ENCODE data around the gene RARB.

Gene RARB

GRCh38 chr3:25510797-25511196, 82.7 kb downstream of the RARB start:
- no peak for DNase-seq

- DNase-seq, result no peak
Measured at GRCh38 chr3:25511972-25512721, 84.1 kb downstream of the RARB start.

- DNase-seq, result no peak
Measured at GRCh38 chr3:25513642-25514266, 85.7 kb downstream of the RARB start.

DNA sequence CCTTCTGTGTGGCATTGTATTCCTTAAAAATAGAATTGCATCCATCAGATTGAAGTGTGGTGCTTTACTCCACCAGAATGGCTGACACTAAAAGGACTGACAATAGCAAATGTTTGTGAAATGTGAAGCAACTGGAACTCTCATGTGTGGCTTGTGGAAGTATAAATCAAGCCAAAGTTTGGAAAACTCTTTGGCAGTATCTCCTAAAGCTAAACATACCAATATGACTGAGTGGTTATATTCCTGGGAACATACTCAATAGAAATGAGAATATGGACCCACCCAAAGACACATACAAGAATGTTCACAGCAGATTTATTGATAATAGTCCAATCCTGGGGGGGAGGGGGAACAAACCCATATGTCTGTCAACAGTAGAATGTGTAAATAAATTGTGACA, 87.1 kb downstream of the RARB start:
- no peak for DNase-seq

GRCh38 chr3:25520926-25521559, 93.0 kb downstream of the RARB start:
- DNase-seq, result no peak

DNA sequence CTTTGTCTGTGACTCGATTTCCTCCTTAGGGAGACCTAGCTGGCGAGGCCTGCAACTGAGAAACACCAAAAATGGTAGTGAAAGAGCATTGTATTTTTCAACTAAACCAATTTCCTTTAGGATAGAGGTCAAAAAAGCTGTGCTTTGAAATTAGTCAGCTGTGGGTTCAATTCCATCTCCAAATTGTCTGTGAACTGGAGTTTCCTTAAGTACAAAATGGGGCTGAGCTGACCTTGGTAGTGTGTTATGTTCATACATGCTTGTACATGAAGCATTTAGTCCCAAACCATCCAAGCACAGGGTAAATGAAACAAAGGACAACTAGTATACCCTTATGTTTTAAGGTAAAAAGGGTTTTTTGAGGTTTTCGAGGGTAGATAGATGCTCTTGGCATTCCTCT, 99.3 kb downstream of the RARB start:
- no peak for DNase-seq

DNA sequence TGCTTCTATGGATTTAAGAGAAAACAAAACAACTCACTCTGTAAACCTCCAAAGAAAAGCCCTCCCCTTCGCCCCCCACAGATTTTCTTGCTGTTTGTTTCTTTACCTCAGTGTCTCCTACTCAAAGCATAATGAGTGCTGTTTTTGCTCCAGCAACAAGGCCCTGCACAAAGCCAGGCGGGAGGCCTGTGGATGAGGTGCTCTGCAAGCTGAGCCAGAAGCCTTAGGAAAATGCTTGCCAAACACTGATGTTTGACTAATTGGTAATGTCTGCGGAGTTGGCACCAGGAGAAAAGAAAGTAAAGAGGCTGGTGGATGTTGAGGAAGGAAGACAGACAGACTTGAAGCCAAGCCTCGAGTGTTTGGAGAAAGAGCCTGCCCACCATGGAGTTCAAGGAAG, 99.7 kb downstream of the RARB start:
- no peak for DNase-seq

DNA sequence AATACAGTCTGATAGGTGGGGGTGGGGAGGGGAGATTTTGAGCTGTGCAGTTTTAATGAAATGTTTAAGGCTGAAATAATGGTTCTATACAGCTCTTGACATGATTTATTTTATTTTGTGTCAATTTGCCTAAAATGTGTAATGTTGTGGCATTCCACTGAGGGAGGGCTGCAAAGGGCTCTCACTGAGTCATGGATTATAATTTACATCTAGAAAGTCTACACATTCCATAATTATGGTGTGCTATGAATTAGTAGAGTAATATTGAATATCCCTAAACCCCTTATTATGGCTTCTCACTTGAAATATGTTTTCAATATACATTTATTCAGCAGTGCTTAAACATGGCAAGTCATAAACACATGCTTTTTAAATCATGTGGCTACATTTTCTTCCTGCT, 103.9 kb downstream of the RARB start:
- no peak for DNase-seq

GRCh38 chr3:25532431-25533162, 104.5 kb downstream of the RARB start:
- DNase-seq, result no peak

DNA sequence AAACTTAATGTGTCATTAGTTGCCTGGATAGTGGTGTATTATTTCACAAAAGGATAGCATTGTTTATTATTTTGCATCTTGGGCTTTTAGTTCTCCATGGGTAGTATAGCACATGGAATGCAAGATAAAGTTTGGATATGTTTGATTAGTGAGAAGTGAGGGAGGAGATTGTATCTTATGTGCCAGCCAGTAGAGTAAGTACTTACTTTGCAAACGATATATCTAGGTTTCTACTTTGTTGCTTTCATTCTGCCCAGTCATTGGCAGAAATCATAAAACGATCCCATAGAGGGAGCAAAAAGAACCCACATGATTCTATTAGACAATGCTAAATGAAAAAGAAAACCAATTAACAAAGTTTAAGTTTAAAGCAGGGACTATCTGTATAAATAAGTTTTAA, 105.3 kb downstream of the RARB start:
- no peak for DNase-seq

- DNase-seq, result no peak
Measured at GRCh38 chr3:25534007-25534406, 105.9 kb downstream of the RARB start.

DNA sequence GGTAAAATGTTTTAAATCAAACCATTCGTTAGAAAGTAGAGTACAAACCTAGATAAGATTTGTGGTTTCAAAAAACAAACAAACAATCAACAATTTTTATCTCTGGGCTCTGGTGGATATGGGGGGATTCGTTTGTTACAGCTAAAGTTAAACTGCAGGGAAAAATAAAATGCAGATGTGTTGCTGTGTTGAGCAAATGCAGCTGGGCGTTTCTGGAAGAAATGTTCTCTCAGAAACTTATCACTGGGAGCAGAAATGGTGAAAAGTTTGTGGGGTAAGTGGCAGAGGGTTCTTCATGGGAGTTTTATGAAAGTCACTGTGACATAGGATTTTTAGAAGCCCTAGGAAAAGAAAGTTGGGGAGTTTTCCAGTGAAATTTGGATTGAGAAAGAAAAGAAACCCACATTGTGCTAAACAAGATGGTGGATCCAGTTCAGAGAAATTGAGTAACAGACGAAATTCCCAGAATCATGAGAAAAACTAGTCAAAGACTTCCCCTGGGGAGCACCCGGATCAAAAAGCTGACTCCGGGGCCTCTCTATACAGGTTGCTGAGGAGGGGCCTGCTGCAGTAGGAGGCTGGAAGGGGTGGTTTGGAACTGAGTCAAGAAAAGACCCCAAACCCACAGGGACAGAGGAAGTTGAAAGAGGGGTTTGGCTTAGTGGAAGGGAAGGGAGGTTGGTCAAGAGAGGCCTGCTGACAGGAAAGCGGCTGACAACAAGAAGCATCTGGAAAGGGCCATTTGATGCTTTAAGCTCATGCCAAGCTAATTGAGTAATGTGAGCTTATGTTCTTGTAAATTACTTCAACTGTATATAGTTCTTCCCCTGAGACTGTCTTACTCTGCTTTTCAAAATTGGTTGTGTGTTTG, 108.7 kb downstream of the RARB start:
- DNase-seq, result no peak

DNA sequence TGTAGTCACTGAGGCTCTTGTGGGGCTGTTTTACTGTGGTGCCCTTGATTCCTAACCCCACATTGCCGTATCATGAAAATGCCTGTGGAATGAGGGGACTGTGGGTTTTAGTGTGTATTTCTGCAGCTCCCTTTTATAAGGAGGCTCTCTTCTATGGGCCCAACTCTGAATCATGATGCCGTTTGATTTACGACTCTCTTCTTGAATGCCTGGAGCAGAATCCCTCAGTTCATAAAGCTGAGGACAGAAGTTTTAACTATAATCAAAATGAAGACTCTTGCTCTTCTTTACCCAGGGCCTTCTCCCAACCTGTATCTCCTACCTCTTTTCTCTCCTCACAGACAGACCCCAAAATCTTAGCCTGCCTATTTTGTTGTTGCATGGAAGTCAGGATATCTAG, 109.5 kb downstream of the RARB start:
- no peak for DNase-seq

DNA sequence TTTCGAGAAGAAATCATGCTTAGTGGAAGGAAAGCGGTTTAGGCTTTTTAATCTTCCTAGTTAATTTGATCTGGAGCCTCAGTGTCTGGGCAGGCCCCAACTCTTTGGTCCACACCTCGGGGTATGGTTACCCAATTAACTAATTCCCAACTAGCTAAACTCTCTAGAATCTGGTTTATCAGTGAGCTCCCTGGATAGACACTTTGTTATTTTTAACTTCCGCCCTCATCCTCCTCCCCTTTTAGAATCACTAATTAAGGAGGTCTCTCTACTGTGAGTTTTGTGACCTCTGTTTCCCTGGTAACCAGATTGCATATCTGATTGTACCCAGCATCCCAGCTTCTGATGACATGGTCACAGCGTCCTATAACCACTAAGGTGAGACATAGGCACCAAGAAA, 112.2 kb downstream of the RARB start:
- no peak for DNase-seq

DNA sequence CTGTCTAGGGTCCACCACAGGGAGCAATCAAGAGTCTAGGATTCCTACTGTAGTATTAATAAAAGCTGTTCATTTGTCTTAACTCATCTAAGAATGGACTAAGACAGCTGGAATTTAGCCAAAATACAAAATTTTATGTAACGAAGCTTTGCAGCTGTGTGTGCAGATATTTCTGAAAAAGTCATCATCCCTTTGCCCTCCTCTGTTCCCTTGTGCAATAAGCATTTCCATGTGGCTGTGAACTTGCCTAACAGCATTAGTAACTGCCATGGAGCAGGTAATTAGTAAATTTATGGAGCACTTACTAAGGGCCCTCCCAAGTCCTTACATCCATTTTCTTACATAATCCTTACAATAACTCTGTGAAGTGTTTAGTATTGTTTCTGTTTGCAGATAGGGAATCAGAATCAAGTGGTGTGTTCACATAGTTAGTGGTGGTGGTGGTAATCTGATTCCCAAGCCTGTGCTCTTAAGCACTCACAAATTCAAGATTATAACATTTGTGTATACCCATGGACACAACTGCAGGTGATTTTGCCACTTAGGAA, 114.5 kb downstream of the RARB start:
- DNase-seq, result no peak

DNA sequence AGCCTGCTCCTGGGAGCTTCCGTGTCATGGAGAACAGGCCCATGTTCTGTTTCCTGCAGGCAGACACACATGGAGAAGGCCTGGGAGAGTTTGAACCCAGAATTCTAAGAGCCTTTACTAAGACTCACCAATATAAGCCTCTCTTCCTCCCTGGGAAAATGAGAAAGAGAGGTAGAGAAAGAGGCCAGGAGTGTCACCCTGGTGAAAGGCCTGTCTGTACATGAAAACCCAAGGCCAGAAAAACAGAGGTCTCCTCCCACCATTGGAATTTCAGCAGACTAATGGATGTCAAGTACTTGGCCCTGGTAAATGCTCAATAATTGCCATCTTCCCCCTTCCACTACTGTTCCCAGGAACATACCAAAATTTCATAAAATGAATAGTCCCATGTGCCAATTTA, 119.0 kb downstream of the RARB start:
- DNase-seq, result no peak

DNA sequence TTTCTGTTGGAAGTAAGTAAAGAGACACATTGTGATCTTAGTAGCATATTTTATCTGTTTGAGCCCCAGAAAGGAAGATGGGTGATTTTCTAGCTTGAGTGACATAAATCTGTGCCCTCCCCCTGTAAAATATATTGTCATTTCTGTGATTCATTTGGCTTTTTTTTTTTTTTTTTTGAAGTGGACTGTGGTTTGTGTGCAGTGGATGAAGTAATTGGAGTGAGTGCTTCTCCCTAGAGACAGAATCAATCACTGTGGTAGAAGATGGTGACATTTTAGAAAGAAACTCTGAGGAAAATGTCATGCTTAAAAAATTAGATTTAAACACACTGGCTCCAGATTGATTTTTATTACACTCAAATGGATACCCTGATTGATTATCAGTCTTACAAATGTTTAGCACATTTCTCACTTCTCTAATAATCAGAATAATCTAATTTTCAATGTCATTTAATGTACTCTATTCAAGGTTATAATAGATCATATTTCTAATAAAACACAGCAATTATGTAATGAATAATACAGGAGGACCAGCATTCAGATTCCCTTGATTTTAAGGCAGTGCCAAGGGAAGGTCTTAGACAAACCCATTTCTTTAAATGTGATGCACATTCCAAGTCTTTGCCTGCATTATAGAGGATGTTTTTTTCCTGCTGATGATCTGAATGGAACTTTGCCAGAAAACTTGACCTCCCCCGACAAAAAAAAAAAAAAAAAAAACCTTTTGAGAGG, 120.0 kb downstream of the RARB start:
- no peak for DNase-seq

GRCh38 chr3:25548836-25549235, 120.8 kb downstream of the RARB start:
- no peak for DNase-seq

DNA sequence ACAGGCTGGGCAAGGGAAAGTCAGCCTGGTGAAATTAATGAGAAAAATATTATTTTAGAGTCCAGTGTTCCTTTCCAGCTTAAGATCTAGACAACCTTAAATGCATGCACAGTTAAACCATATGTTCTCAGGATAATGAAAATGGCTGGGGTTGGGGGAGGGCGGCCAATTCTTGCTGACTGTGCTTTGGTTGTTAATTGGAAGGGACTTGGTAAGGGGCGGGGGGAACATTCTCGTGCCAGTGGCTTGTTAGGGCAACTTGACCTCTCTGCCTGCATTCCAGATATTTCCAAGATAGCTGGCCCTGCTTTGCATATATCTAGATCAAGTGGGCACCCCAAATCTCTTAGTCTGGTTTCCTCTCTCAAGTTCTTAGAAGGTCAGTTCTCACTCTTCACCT, 124.2 kb downstream of the RARB start:
- DNase-seq, result no peak

DNA sequence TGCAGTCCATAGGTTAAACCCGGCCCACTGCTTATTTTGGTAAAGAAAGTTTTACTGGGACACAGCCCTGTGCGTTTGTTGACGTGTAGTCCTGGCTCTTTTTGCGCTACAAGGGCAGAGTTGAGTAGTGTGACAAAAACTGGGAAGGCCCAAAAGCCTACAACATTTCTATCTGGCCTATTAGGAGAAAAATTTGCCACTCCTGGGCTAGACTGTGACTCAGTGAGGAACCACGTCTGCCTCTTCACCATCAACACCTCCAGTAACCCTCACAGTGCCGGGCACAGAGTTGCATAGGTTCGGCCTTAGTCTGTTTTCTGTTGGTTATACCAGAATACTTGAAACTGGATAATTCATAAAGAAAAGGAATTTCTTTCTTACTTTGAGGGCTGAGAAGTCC, 126.3 kb downstream of the RARB start:
- DNase-seq, result no peak

DNA sequence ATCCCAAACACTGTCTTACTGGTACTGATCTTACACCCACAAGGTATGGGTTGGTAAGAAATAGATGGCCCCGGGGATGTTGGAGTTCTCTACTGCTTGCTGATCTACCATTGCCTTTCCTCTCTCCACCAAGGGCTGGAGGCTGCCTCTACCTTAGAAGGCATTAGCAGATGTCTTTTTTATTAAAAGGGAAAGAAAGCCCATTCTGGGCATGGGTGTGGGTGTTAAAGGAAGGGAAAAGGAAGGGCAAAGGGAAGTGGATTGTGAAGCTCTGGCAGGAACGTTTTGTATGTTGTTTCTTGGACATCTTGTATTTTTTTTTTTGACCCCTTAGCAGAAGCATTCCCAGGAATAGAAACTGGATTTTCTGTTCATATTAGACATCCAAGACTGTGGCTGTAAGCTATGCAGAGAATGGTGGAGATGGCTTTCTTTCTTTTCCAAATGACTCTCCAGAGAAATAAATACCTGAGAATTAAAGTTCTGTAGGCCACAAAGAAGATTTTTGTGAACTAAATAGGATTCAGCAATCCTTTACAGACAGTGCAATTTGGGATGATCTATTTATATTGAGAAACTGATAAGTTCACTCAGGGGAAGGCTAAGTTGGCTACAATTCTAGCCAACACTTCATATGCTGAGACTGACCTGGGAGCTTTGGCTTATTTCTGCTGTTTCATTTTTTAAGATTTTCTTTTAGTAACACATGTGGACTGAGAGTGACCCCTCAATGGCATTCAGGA, 127.8 kb downstream of the RARB start:
- no peak for DNase-seq

Measured in COR-L47 (cell line).